H9 (cell line): ENCODE data around the gene ARID1B. TPM values are rescaled to one million over a fixed set of nuclear protein-coding genes. Genes with fewer than 3 reads are reported as not detected.

ENCODE experiments used
- DNase-seq: peaks from one replicate; pipeline ENCODE4 v3.0.0-alpha.2; 2017
- H2AFZ ChIP-seq: one replicate; pipeline ENCODE4 v1.6.1; 2013; ENCODE audit warnings: mild to moderate bottlenecking, low read length, control low read depth, moderate library complexity
- H2AK5ac ChIP-seq: 2 replicates; pipeline ENCODE4 v1.6.1; 2013; ENCODE audit warnings: low read length, control low read depth, mixed read lengths; ENCODE audit not compliant: insufficient read length
- H2BK120ac ChIP-seq: one replicate; pipeline ENCODE4 v1.6.1; 2013; ENCODE audit warnings: low read depth, mild to moderate bottlenecking, low read length, control low read depth, inconsistent platforms; ENCODE audit not compliant: poor library complexity, severe bottlenecking
- H2BK12ac ChIP-seq: 2 replicates; pipeline ENCODE4 v1.6.1; 2013; ENCODE audit warnings: low read length, control low read depth, mixed read lengths, low read depth; ENCODE audit not compliant: insufficient read length
- H2BK15ac ChIP-seq: 2 replicates; pipeline ENCODE4 v1.6.1; 2013; ENCODE audit warnings: low read depth, low read length, control low read depth
- H2BK20ac ChIP-seq: one replicate; pipeline ENCODE4 v1.6.1; 2013; ENCODE audit warnings: low read depth, mild to moderate bottlenecking, low read length, control low read depth, inconsistent platforms; ENCODE audit not compliant: poor library complexity, severe bottlenecking
- H2BK5ac ChIP-seq: 2 replicates; pipeline ENCODE4 v1.6.1; 2013; ENCODE audit warnings: low read length, control low read depth, mixed read lengths; ENCODE audit not compliant: insufficient read length
- H3K14ac ChIP-seq: 2 replicates; pipeline ENCODE4 v1.6.1; 2013; ENCODE audit warnings: low read length, control low read depth; ENCODE audit not compliant: insufficient read depth
- H3K18ac ChIP-seq: 2 replicates; pipeline ENCODE4 v1.6.1; 2013; ENCODE audit warnings: low read depth, mild to moderate bottlenecking, mixed read lengths, low read length, control low read depth; ENCODE audit not compliant: insufficient read length
- H3K23ac ChIP-seq: 2 replicates; pipeline ENCODE4 v1.6.1; 2013; ENCODE audit warnings: low read length, control low read depth, mixed read lengths, low read depth; ENCODE audit not compliant: insufficient read length
- H3K23me2 ChIP-seq: 2 replicates; pipeline ENCODE4 v1.6.1; 2013; ENCODE audit warnings: low read depth, mild to moderate bottlenecking, mixed read lengths, low read length, control low read depth; ENCODE audit not compliant: insufficient read length, poor library complexity, severe bottlenecking
- H3K27ac ChIP-seq: 2 replicates; pipeline ENCODE4 v1.5.1; 2013; ENCODE audit warnings: low read length, control low read depth, mixed read lengths, low read depth; ENCODE audit not compliant: insufficient read length
- H3K27me3 ChIP-seq: 2 replicates; pipeline ENCODE4 v1.6.1; 2013; ENCODE audit warnings: low read length, control low read depth, inconsistent platforms; ENCODE audit not compliant: insufficient read depth
- H3K4ac ChIP-seq: 2 replicates; pipeline ENCODE4 v1.6.1; 2013; ENCODE audit warnings: low read depth, mild to moderate bottlenecking, control low read depth, inconsistent platforms, low read length, moderate library complexity
- H3K4me1 ChIP-seq: 2 replicates; pipeline ENCODE4 v1.6.1; 2013; ENCODE audit warnings: low read length, control low read depth, inconsistent platforms; ENCODE audit not compliant: insufficient read depth
- H3K4me2 ChIP-seq: 2 replicates; pipeline ENCODE4 v1.6.1; 2013; ENCODE audit warnings: low read length, control low read depth, mixed read lengths; ENCODE audit not compliant: insufficient read length, insufficient read depth
- H3K56ac ChIP-seq: 2 replicates; pipeline ENCODE4 v1.6.1; 2013; ENCODE audit warnings: low read depth, mild to moderate bottlenecking, mixed read lengths, low read length, control low read depth; ENCODE audit not compliant: insufficient read length
- H3K79me1 ChIP-seq: 2 replicates; pipeline ENCODE4 v1.6.1; 2013; ENCODE audit warnings: low read depth, mild to moderate bottlenecking, moderate library complexity, low read length, control low read depth, inconsistent platforms; ENCODE audit not compliant: insufficient read depth, poor library complexity, severe bottlenecking
- H3K79me2 ChIP-seq: 2 replicates; pipeline ENCODE4 v1.6.1; 2013; ENCODE audit warnings: low read length, control low read depth, inconsistent platforms; ENCODE audit not compliant: insufficient read depth
- H3K9ac ChIP-seq: 2 replicates; pipeline ENCODE4 v1.6.1; 2013; ENCODE audit warnings: low read length, control low read depth, mixed read lengths; ENCODE audit not compliant: insufficient read length; ENCODE audit errors: extremely low read depth
- H3K9me3 ChIP-seq: one replicate; pipeline ENCODE4 v1.6.1; 2013; ENCODE audit warnings: low read depth, low read length, inconsistent platforms; ENCODE audit not compliant: control insufficient read depth
- H3T11ph ChIP-seq: one replicate; pipeline ENCODE4 v1.6.1; 2013; ENCODE audit warnings: mild to moderate bottlenecking, low read length, control low read depth, inconsistent platforms
- H4K20me1 ChIP-seq: one replicate; pipeline ENCODE4 v1.6.1; 2013; ENCODE audit not compliant: control insufficient read depth, insufficient read length, insufficient read depth
- H4K5ac ChIP-seq: 2 replicates; pipeline ENCODE4 v1.6.1; 2013; ENCODE audit warnings: low read depth, mild to moderate bottlenecking, mixed read lengths, low read length, control low read depth; ENCODE audit not compliant: insufficient read length
- H4K8ac ChIP-seq: replicated peaks from 2 replicates; pipeline ENCODE4 v1.6.1; 2013; ENCODE audit warnings: low read length, control low read depth, mixed read lengths, low read depth; ENCODE audit not compliant: insufficient read length
- H4K91ac ChIP-seq: 2 replicates; pipeline ENCODE4 v1.6.1; 2013; ENCODE audit warnings: low read depth, mild to moderate bottlenecking, moderate library complexity, mixed read lengths, low read length, control low read depth; ENCODE audit not compliant: insufficient read length
- H3K27ac Mint-ChIP-seq, 3 experiments: 2 replicates in 2 of 3; 3 replicates in 1 of 3; pipeline ENCODE4 v1.8.0; 2020 to 2021; ENCODE audit warnings: mixed read lengths in 3 of 3, mild to moderate bottlenecking in 1 of 3, moderate library complexity in 1 of 3
- H3K27me3 Mint-ChIP-seq: 2 replicates; pipeline ENCODE4 v1.8.0; 2021; ENCODE audit warnings: low read depth, mild to moderate bottlenecking, moderate library complexity, mixed read lengths
- H3K36me3 Mint-ChIP-seq, 3 experiments: 2 replicates in 2 of 3; 3 replicates in 1 of 3; pipeline ENCODE4 v1.8.0; 2020 to 2021; ENCODE audit warnings: low read depth in 3 of 3, mixed read lengths in 3 of 3; ENCODE audit not compliant: insufficient read depth in 1 of 3
- H3K4me1 Mint-ChIP-seq, 2 experiments: 2 replicates each; pipeline ENCODE4 v1.8.0; 2020; ENCODE audit warnings: mixed read lengths in 2 of 2
- H3K4me3 Mint-ChIP-seq, 2 experiments: 2 replicates in 1 of 2; 3 replicates in 1 of 2; pipeline ENCODE4 v1.8.0; 2020 to 2021; ENCODE audit warnings: mild to moderate bottlenecking in 2 of 2, mixed read lengths in 2 of 2, moderate library complexity in 1 of 2
- H3K9me3 Mint-ChIP-seq, 2 experiments: 2 replicates in 1 of 2; 3 replicates in 1 of 2; pipeline ENCODE4 v1.8.0; 2020; ENCODE audit warnings: mild to moderate bottlenecking in 2 of 2, mixed read lengths in 2 of 2, moderate library complexity in 1 of 2
- WGBS: extraction: QIAGEN DNeasy Blood & Tissue Kit; methylation state at CpG from one replicate; pipeline ENCODE4 v1.1.7; 2013; ENCODE audit warnings: missing lambda C conversion rate, low lambda C conversion rate, mixed read lengths; ENCODE audit not compliant: insufficient read length; ENCODE audit errors: extremely low coverage; 5-methylcytosine and 5-hydroxymethylcytosine counted together
- total RNA-seq: library from RNA; stranded (reverse); gene quantifications from 2 replicates; pipeline ENCODE4 v1.2.1, GENCODE V29; 2021
- TF ChIP-seq, protein P1 (sequence below): fragments of 200-600 bp; sonication (generic); conservative IDR thresholded peaks from 3 replicates; pipeline ENCODE4 v1.8.0; 2021; ENCODE audit warnings: antibody characterized with exemption, mild to moderate bottlenecking

ARID1B gene
- total RNA-seq, 1 experiment from 2014 or later = 88.2 TPM

DNA sequence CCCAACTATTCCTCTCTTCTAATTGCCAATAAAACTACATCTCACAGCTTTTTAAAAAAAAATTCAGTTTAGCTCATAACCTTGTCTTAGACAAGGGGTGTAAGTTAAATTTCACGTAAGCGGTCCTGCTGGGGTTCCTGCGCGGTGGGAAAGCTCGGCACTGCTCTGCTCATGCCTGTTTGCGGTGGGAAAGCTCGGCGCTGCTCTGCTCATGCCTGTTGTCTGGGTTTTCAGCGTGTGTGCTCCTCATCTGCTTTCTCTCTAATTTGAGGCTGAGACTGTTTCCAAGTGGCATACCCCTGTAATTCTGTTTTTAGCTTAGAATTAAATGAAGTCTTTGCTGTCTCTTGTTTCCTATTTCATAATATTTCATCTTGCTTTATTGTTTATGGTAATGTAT lies 18.6 kb downstream of the ARID1B start:
- Histone ChIP-seq H3K4me1 (peaks cover 2% of the 10 kb centered on the region), H3K14ac (no peak overlapping the region), H2BK12ac (no peak overlapping the region), H4K8ac (no peak overlapping the region), H3K79me1 (peaks cover 3% of the 10 kb centered on the region), H4K91ac (no peak overlapping the region), H2BK120ac (no peak overlapping the region), H3K4me2 (no peak overlapping the region), H2AFZ (no peak overlapping the region), H3K9me3 (no peaks in the 10 kb centered on the region), H3K18ac (no peak overlapping the region), H4K20me1 (no peaks in the 10 kb centered on the region), H2BK5ac (no peak overlapping the region), H3K27me3 (no peaks in the 10 kb centered on the region), H3K23me2 (peaks cover 2% of the 10 kb centered on the region), H2BK15ac (no peak overlapping the region), H3K23ac (no peak overlapping the region), H2AK5ac (no peak overlapping the region), H3K27ac (no peak overlapping the region), H4K5ac (no peak overlapping the region), H3K56ac (no peak overlapping the region), H3K79me2 (peaks cover 56% of the 10 kb centered on the region; the same call in 1 of the 2 replicates), H3K9ac (no peak overlapping the region), H2BK20ac (no peak overlapping the region), H3T11ph (no peak overlapping the region), H3K4ac (no peak overlapping the region)
- Mint-ChIP-seq H3K27ac (peak overlapping the region in 2 of 3 experiments; percentile 19 to 70; a peak in 1 of 7 replicates), H3K9me3 (no peaks in the 10 kb centered on the region), H3K27me3 (no peaks in the 10 kb centered on the region), H3K36me3 (peaks cover 0 to 6% (median 0%) of the 10 kb centered on the region in 3 experiments; a peak in 2 of 7 replicates), H3K4me1 (peaks cover 52 to 64% of the 10 kb centered on the region in 2 experiments), H3K4me3 (0 out of 5 replicates have a peak overlapping the region, but pooled peaks of 1 of the 2 experiments have one; percentile 1)
- WGBS = no CpG with 5 or more reads among the region's 9 CpGs
- no peak for DNase-seq
- TF ChIP-seq, protein P1, sequence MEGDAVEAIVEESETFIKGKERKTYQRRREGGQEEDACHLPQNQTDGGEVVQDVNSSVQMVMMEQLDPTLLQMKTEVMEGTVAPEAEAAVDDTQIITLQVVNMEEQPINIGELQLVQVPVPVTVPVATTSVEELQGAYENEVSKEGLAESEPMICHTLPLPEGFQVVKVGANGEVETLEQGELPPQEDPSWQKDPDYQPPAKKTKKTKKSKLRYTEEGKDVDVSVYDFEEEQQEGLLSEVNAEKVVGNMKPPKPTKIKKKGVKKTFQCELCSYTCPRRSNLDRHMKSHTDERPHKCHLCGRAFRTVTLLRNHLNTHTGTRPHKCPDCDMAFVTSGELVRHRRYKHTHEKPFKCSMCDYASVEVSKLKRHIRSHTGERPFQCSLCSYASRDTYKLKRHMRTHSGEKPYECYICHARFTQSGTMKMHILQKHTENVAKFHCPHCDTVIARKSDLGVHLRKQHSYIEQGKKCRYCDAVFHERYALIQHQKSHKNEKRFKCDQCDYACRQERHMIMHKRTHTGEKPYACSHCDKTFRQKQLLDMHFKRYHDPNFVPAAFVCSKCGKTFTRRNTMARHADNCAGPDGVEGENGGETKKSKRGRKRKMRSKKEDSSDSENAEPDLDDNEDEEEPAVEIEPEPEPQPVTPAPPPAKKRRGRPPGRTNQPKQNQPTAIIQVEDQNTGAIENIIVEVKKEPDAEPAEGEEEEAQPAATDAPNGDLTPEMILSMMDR = no peak
